Measurements from ENCODE around the gene CMBL.
"Not testable (repeated sequence)": the region's sequence is repeated elsewhere in the genome, so short reads cannot be mapped to it uniquely, and the experiment has no call there.

CMBL gene

DNA sequence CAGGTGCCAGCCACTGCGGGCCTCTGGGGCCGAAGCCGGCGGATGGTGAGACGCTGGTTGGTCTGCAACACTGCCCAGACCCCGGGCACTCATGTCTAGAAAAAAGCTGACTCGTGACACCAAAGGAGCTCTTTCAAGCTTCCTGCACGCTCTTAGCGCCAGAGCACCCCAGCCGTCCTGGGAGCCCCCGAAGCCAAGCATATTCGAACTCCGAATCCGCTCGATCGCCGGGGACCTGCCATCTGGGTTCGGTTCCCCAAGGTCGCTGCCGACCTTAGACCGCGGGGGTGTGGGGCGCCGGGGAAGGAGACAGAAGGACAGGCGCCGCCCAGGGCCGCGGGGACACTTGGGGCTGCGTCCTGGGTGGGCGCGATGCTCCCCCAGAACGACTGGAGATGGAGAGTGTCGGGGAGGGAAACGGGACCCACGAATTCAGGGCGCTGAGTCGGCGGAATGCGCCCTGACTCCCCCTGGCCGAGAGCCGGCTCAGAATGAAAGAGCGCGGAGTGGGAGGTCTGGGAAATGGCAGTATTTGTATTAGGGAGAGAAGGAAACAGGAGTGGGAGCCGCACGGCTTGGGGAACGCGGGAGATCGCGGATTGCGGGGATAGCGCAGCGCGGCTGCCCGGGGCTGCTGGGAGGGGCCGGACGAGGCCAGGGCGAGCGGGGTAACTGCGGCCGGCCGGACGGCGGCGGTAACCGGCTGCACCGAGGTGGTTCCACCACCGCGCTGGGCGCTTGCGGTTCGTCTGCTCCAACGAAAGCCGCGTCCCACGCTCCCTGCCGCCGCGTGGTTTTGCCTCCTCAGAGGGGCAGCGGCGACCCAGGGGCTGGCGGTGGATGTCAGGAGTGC, 25.7 kb upstream of the CMBL start:
- DNase-seq (ENCODE audit: low read depth in 2 of 2) = no peak

DNA sequence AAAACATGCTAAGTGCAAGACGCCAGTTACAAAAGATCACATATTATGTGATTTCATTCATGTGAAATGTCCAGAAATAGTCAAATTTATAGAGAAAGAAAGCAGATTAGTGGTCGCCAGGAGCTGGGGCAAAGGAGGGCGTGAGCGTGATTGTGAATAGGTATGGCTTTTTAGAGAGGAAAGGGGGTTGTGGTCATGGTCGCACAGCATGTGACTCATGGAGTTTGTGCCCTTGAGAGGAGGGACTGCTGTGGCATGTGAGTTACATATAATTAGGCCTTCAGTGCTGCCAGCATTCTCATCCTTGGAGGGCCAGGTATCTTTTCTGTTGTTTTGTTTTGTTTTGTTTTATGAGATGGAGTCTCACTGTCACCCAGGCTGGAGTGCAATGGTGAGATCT, 24.6 kb upstream of the CMBL start:
- DNase-seq (ENCODE audit: low read depth in 2 of 2) = no peak

DNA sequence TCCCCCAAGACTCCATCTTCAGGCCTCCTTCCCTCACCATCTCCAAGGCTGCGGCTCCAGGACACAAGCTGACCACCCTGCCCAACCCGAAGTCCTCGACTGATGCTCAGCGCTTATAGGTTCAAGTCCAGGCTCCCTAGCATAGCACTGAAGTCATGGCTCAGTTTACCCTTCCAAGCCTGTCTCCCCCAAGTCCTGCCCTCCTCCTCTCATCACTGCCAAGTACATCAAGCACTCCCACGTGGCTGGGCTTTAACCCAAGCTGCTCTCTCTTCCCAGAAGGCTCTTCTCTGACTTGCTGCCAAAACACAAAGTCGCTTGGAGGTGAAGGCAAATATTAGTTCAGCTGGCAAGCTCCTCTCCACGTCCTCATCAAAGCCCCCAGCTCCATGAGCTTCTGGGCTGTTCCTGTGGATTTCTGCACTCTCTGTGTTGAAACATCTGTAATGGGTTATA, 23.7 kb upstream of the CMBL start:
- DNase-seq (ENCODE audit: low read depth in 2 of 2) = no peak

DNA sequence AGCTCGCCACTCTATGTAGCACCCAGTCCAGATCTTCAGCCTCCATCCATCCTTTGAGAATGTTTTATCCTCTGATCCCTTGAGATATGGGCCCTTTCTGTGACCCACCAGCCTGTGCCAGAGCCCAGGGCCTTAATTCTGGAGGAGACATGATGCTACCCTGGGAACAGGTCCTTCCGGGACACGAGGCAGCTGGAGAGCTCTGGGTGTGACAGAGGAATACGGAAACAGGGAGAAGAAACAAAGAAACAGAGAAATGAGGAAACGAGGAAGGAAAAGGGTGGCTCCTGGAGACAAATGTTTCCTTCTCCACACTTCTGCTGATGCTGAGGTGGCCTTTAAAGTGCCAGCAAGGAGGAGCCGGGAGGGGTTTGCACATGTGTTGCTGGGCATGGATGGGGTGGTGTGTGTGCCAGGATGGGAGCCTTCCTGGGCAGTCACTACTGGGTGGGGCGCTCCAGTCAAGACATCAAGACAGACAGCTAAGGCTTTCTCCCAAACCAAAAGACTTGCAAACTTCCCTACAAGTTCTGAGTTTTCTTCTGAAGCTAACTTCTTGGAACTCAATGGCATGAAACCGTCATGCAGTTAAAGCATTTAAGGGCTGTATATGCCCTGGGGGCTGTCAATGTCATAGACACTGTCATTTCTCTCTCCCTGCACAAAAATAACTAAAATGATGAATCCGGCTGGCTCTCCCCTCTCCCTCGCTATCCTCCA, 23.0 kb upstream of the CMBL start:
- DNase-seq (ENCODE audit: low read depth in 2 of 2) = no peak

DNA sequence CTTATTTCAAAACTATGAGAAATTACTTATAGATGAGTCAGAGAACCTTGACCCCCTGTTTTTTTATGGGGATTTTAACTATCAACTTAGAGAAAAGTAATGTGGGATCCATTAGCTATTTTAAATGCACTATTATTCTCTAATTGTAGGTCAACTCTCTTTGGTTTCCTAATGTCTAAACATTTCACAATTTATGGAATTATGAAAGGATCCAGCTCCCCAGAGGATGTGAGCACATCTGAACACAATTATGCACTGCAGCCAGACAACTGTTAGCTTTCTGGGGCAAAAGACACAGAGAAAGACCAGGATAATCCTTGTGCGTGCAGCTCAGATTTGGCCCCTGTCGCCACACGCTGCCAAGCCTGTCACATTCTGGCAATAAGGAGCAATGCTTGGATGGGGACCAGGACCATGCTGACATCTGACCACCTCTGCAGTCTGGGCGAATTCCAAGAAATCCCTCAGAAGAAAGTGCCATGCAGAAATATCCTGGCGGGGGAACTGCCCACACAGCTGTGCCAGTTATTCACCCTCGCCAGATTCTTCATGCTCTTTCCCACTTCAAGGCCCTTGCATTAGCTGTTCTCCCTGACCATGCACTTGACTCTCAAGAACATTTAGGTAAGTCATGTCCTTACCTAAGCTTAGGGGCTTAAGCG, 22.2 kb upstream of the CMBL start:
- no peak for DNase-seq (ENCODE audit: low read depth in 2 of 2)

DNA sequence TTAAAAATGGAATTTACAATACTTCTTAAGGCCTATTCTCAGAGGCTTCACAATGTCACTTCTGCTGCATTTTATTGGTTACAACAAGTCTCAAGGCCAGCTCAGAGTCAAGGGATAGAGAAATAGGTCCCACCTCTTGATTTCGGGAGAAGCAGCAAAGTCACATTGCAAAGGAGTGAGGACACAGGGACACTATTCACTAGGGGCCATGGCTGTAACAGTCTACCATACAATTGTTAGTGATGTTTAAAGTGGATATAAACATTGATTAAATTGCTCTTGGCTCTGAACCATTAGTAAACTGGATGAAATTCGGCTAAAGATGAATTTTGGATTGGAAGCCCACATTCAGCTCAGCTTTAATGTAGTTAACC, 21.7 kb upstream of the CMBL start:
- DNase-seq (ENCODE audit: low read depth in 2 of 2) = no peak

DNA sequence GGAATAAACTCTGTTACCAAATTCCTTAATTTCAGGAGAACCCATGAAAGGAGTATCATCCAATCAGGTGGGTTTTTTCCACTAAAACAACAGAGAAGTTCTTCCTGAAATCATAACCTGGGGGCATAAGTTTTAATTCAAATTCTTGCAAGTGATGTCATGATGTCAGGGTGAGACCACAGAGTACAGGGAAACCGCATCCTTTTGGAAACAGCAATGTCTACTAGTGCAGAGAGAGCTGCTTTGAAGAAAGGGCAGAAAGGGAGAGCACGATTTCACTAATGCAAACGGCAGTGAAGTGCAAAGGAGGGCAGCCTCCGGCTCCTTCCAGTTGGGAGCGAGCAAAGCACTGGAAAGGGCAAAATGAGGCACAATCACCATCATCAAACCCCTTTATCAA, 20.6 kb upstream of the CMBL start:
- DNase-seq (ENCODE audit: low read depth in 2 of 2) = no peak

DNA sequence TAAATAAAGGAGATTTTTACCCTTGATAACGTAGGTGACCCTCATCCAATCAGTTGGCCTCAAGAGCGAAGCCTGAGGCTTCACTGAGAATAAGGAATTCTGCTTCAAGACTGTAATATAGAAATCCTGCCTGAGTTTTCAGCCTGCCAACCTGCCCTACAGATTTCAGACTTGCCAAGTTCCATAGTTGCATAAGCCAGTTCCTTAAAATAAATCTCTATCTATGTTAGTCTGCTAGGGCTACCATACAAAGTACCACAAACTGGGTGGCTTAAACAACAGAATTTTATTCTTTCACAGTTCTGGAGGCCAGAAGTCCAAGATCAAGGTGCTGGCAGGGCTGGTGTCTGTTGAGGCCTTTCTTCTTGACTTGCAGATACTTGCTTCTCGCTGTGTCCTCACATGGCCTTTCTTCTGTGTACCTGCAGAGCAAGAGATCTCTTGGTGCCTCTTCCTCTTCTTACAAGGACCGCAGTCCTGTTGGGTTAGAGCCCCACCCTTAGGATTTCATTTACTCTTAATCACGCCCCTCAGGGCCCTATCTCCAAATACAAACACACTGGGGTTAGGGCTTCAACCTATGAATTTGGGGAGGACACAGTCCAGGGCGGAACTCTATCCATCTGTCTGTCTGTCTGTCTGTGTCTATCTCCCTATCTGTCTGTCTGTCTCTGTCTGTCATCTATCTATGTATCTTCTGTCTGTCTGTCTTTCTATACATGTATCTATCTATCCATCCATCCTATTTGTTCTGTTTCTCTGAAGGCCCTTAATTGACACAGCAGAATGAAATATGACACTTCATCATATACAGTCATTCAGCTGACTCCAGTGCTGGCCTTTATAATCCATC, 17.0 kb upstream of the CMBL start:
- no peak for DNase-seq (ENCODE audit: low read depth in 2 of 2)

DNA sequence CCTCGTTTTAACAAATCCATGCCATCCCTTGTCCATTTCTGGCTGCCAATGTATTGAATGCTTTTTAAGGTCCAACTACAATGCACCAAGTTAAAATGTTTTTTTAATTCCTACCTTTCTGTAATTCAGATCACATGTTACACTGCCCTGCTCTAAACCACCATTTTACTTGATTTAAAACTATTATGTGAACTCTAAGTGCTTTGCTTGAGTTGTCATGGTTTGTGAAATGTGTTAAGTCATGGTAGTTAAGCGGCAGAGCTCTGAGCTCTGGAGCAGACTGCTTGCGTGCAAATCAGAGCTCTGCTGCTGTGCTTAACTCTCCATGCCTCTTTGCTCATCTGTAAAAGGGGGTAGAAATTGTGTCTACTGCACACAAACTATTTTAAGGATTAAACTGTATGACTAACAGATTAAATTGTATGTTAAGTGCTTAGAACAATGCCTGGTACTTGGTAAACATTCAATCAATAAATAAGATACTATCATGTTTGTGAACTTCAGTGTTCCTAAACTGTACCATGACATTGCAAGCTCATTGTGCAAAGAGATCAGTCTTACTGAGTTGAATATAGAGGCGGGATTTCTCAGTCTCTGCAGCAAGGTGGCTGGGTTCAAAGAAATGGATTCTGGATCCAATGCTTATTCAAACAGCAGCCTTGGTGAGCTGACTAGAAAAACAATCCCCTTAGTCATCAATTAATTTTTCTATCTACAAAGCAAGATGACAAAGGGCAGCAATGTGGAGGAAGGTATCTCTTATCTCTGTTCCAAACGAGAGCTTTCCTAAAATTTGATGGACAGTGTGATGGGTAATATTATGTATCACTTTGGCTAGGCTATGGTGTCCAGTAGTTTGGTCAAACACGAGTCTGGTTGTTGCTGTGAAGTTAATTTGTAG, 16.1 kb upstream of the CMBL start:
- DNase-seq (ENCODE audit: low read depth in 2 of 2) = no peak

DNA sequence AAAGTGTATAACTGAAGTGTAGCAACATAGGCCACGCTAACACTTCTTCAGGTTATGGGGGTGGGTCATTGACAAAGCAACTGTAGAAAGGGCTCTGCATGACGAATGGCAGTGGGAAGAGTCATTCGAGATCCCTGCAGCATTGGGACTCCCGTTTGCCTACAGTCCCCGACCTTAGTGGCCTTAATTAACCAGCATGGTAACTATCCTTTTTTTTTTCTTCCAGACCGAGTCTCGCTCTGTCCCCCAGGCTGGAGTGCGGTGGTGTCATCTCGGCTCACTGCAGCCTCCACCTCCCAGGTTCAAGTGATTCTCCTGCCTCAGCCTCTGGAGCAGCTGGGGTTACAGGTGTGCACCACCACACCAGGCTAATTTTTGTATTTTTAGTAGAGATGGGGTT, 14.2 kb upstream of the CMBL start:
- DNase-seq (ENCODE audit: low read depth in 2 of 2) = no peak

DNA sequence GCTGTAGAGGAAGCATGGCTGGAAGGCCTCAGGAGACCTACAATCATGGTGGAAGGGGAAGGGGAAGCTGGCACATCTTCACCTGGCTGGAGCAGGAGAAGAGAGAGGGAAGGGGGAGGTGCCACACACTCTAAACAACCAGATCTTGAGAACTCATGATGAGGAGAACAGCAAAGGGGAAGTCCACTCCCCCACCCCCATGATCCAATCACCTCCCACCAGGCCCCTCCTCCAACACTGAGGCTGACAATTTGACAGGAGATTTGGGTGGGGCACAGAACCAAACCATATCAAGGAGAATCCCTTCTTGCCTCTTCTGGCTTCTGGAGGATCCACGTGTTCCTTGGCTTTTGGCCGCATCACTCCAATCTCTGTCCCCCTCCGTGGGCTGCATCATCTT, 13.1 kb upstream of the CMBL start:
- DNase-seq (ENCODE audit: low read depth in 2 of 2) = no peak

DNA sequence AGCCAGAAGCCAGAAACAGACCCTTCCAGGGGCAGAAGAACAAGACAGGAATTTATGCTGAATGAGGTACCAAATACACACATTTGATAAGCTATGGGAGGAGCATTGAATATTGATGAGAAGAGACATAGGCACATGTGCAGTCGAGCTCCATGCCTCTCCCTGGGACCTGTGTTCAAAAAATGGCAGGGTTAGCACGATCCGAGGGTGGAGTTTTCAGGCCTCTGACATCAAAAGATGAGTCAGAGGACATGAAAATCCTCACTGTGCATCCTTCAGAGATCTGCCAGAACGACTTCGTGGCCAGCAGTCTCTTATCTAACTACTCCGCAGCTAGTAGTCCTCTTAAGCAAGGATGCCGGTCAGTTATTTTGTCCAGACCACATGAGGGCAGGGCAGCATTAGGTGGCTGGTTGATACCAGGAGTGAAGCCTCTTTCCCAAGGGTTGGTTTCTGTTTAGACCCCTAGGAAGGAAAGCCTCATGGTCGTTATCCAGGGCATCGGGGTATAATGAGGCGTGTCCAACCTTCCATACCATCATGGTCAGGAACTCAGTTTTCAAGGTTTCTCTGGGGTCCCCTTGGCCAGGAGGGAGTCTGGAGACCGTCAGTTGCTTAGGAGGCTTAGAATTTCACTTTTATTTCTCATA, 11.6 kb upstream of the CMBL start:
- DNase-seq (ENCODE audit: low read depth in 2 of 2) = no peak

DNA sequence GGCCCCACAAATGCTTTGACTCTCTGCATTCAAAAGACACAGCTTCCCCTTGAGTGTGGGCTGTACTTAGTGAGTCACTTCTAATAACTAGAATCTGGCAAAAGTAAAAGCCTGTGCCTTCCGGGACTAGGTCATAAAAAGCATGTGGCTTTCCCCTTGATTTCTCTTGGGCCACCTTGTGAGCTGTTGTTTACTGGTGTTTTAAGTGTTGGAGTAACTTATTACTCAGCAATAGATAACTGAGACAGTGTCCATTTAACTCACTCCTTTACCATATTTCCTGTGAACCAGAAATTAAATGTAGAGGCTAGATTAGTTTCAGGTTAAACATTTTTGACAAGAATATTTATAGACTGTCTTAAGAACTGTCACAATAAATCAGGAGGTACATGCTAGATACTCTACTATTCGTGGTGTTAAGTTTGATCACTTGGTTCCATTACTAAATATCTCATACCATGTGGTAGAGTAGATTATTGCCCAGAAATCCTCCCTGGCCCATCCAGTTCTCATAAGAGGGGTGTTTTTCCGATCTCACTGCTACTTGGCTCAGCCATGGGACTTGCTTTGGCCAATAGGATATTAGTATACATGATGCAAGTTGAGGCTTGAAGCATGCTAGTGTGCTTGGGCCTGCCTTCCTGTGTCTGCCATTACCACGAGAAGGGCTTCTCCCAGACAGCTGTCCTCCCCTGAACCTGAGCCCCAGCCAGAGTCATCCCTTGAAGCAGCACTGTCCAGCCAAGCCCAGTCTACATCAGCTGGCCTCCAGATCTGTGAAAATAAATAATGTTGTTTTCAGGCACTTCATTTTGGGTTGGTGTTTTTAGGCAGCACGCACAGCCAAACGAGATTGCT, 10.4 kb upstream of the CMBL start:
- DNase-seq (ENCODE audit: low read depth in 2 of 2) = no peak

DNA sequence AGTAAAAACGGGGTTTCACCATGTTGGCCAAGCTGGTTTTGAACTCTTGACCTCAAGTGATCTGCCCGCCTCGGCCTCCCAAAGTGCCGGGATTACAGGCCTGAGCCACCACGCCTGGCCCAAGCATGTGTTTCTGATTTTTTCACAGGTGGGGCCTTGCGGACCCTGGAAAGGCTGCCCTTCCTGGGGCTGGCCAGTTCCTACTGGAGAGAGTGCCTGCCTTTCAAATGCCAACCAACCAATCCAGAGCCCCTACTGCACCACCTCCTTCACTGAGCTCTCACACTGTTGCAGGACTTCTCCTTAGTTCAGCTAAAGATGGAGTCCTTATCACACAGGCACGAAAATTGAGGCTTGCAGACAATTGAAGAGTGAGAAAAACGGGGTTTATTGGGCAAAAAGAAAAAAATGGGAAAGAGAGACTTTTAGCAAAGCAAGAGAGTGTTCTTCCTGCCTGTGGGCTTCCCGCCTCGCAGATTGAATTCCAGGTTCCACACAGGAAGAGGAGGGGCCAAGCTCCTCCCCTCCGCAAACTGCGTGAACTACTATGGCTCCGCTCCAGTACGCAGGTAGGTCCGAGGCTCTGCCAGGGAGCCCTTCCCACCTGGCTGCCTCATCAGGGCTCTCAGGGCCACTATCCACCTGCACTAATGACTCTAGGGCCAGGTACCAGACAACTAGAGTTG, 8.3 kb upstream of the CMBL start:
- DNase-seq (ENCODE audit: low read depth in 2 of 2) = no peak

DNA sequence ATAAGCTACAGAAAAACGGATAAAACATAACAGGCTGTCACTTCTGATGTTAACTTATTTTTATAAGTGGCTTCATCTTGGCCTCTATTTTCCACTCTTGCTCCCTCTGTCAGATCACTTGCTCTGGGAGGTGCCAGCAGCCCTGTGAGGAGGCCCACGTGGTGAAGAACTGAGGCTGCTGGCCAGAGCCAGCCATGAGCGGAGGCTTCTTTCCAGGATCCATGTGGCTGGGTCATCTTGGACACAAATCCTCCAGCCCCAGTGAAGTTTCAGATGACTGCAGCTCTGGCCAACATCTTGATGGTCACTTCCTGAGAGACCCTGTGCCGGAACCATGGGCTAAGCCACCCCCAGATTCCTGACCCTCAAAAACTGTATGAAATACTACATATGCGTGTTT, 7.5 kb upstream of the CMBL start:
- no peak for DNase-seq (ENCODE audit: low read depth in 2 of 2)

DNA sequence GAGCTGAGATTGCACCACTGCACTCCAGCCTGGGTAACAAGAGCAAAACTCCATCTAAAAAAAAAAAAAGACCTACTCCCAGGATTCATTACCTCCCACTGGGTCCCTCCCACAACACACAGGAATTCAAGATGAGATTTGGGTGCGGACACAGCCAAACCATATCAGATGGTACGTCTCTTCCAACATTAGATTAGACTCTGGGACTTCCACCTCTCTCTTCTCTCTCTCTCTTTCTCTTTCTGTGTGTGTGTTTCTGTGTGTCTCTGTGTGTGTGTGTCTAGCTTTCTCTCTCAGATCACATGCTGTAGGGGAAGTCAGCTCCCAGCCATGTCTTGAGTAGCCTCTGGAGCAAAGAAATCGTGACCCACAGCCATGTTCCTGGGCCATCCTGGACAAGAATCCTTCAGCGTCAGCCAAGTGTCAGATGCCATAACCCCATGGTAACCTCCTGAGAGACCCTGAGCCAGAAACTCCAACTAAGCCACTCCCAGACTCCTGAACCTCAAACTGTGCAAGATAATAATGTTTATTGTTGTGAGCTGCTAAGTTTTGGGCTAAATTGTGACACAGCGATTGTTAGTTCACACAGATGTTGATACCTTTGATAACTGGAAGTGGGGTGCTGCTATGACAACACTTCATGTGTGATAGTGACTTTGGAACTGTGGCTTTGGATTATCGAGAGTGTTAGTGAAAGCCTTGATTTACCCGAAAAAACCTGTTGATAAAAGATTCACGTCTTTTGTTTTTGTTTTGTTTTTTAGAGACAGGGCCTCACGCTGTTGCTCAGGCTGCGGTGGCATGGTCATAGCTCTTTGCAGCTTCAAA, 4.1 kb upstream of the CMBL start:
- DNase-seq (ENCODE audit: low read depth in 2 of 2) = no peak

DNA sequence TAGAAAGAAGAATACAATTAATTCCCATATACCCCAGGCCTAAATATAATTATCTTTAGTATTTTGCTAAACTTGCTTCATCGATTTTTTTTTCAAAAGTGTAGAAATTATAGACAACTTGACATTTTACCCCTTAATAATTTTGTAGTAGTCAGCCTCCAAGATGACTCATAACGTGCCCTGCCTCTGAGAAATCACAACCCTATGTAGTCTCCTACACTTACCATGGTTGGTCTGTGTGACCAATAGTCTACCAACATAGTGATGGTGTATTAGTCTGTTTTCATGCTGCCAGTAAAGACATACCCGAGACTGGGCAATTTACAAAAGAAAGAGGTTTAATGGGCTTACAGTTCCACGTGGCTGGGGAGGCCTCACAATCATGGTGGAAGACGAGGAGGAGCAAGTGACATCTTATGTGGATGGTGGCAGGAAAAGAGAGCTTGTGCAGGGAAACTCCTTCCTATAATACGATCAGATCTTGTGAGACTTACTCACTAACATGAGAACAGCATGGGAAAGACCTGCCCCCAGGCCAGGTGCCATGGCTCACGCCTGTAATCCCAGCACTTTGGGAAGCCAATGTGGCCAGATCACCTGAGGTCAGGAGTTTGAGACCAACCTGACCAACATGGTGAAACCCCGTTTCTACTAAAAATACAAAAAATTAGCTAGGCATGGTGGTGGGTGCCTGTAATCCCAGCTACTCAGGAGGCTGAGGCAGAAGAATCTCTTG, 3.3 kb upstream of the CMBL start:
- DNase-seq (ENCODE audit: low read depth in 2 of 2) = not testable (repeated sequence)
